ENCODE results near the gene TRAPPC3.
A peak's percentile ranks its signal among the peaks of the same experiment; 100 is the strongest.

DNA sequence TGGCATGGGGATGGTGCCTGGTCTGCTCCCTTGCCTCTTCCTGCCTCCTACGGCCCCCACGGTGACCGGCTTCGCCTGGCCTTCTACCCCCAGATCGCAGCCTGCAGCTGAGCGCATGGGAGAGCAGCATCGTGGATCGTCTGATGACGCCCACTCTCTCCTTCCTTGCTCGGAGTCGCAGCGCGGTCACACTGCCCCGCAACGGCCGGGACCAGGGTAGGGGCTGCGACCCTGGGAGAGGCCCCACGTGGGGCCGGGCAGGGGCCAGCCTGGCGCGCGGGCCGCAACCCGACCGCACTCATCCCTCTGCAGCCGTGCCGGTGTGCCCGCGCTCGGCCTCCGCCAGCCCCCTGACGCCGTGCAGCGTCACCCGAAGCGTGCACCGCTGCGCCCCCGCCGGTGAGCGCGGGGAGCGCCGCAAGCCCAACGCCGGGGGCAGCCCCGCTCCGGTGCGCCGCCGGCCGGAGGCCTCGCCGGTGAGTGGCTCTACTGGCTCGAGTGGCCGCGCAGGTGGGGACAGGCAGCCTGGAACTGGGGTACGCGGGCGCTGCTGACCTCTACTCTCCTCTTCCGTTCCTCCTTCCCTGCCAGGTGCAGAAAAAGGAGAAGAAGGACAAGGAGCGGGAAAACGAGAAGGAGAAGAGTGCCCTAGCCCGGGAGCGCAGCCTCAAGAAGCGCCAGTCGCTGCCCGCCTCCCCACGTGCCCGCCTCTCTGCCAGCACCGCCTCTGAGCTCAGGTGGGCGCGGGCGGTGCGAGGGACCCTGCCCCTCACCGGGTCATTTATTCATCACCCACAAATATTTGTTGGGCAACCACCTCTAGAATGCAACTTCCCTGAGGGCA is 27.0 kb upstream of the TRAPPC3 start:
- TF ChIP-seq, protein P1, sequence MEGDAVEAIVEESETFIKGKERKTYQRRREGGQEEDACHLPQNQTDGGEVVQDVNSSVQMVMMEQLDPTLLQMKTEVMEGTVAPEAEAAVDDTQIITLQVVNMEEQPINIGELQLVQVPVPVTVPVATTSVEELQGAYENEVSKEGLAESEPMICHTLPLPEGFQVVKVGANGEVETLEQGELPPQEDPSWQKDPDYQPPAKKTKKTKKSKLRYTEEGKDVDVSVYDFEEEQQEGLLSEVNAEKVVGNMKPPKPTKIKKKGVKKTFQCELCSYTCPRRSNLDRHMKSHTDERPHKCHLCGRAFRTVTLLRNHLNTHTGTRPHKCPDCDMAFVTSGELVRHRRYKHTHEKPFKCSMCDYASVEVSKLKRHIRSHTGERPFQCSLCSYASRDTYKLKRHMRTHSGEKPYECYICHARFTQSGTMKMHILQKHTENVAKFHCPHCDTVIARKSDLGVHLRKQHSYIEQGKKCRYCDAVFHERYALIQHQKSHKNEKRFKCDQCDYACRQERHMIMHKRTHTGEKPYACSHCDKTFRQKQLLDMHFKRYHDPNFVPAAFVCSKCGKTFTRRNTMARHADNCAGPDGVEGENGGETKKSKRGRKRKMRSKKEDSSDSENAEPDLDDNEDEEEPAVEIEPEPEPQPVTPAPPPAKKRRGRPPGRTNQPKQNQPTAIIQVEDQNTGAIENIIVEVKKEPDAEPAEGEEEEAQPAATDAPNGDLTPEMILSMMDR (conservative IDR thresholded peaks at IDR 0.05; ENCODE audit: low read depth in 2 of 2), result peak; percentile 47 to 65
- TF ChIP-seq EZH2 (IDR thresholded peaks at IDR 0.05; ENCODE audit: low read depth, unreplicated experiment), result no peak
- peak; percentile 59 for TF ChIP-seq POLR2AphosphoS5 (IDR thresholded peaks at IDR 0.05; ENCODE audit: low read depth)
- no peak for TF ChIP-seq ZNF114 (CRISPR knock-in tag; IDR thresholded peaks at IDR 0.05)
- no peak for TF ChIP-seq ZNF331 (CRISPR knock-in tag; IDR thresholded peaks at IDR 0.05; ENCODE audit: low read depth)
- TF ChIP-seq ETS1 (IDR thresholded peaks at IDR 0.05), result no peak
- TF ChIP-seq EZH2phosphoT487 (IDR thresholded peaks at IDR 0.05; ENCODE audit: unreplicated experiment), result no peak
